Measurements from ENCODE around the gene RBP7.

The RBP7 gene

DNA sequence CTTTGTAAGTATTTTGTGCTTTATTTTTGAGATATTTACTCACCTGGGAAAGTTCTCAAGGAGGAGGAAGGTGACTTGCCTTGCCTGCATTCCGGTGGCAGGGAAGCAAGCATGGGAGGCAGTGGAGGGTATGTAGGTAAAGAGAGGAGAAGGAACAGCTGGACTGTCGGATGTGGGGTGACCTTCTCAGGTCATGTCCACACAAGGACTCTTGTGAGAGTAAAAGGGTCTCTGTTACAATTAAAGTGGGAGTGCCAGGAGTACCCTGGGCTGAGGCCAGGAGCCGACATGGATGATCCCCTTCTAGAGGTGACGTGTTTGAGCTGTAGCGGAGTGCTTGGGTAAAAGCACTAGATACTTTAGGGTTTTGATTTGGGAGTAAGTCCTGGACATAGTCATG is 60.8 kb downstream of the RBP7 start:
- Histone ChIP-seq H3K4me3 (no peak overlapping the region), H3K27ac (no peak overlapping the region)
- no peak for TF ChIP-seq CTCF (IDR thresholded peaks at IDR 0.05)
- no peak for DNase-seq (ENCODE audit: low spot score)

- H3K4me3 ChIP-seq, result no peak overlapping the region
- H3K27ac ChIP-seq, result no peak overlapping the region
- no peak for DNase-seq (ENCODE audit: low spot score)
- TF ChIP-seq CTCF (IDR thresholded peaks at IDR 0.05), result no peak
These were observed 62.3 kb downstream of the RBP7 start for GRCh38 chr1:10059342-10059718.

- no peak overlapping the region for H3K27ac ChIP-seq
- H3K4me3 ChIP-seq, result no peak overlapping the region
- DNase-seq (ENCODE audit: low spot score), result no peak
- no peak for TF ChIP-seq CTCF (IDR thresholded peaks at IDR 0.05)
These were observed 63.5 kb downstream of the RBP7 start for GRCh38 chr1:10060311-10061100.

- no peak for DNase-seq (ENCODE audit: low spot score)
- no peak overlapping the region for H3K27ac ChIP-seq
- no peak for TF ChIP-seq CTCF (IDR thresholded peaks at IDR 0.05)
- no peak overlapping the region for H3K4me3 ChIP-seq
These were observed 64.2 kb downstream of the RBP7 start for GRCh38 chr1:10061276-10061675.

DNA sequence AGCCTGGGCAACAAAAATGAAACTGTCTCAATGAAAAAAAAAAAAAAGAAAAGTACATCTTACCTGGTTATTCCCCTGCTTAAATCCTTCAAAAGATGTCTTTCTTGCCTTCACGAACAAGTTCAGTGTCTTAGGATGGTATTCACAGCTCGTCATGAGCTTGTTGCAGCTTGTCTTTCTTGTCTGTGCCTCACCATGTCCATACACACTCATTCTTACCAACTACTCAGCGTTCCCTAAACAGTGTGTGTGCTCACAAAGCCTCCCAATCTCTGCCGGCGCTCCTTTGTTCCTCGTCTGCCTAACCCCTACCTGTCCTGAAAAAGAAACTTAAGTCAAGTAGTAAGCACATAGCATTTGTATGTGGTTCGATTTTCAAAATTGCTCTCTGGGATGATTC is 66.8 kb downstream of the RBP7 start:
- H3K27ac ChIP-seq, result no peak overlapping the region
- no peak for TF ChIP-seq CTCF (IDR thresholded peaks at IDR 0.05)
- DNase-seq (ENCODE audit: low spot score), result no peak
- H3K4me3 ChIP-seq, result no peak overlapping the region

- Histone ChIP-seq H3K27ac (peak overlapping the region in 1 of 2 donors; percentile 43), H3K4me3 (no peak overlapping the region)
- no peak for TF ChIP-seq CTCF (IDR thresholded peaks at IDR 0.05)
- DNase-seq (ENCODE audit: low spot score), result no peak
These were observed 67.7 kb downstream of the RBP7 start for GRCh38 chr1:10064416-10065343.
